ENCODE results near the gene GON4L. TPM values are rescaled to one million over a fixed set of nuclear protein-coding genes. Genes with fewer than 3 reads are reported as not detected.
A peak's percentile ranks its signal among the peaks of the same experiment; 100 is the strongest.

GON4L gene
- total RNA-seq, 4 donors from 2014 or later = 17.2 to 36.1 (median 19.9) TPM

DNA sequence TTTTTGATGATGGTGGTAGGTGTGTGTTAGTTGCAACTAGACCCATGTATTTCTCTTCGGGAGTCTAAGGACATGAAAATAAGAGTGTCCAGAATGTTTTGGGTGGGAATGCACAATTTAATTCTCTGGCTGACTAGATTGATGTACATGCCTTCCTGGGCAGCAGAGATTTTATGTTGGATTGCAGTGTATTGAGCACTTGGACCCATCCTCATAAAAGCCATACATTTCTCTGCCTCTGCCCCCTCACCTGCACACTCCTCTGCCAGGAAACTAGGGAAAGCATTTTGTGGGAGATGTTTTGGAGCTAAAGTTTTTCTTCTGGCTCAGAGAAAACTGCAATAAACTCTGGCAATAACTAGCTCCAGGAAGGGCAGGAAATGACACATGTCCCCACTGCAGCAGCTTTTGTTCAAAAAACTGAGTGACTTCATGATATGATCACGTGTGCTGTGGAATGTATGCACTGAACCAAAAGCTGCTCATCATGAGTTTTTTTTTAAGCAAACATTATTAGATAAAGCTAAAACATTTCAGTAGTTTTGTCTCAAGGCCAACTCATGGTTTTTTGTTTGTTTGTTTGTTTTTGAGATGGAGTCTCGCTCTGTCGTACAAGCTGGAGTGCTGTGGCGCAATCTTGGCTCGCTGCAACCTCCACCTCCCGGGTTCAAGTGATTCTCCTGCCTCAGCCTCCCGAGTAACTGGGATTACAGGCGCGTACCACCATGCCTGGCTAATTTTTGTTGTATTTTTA lies 36.6 kb upstream of the GON4L start:
- Histone ChIP-seq H3K27me3 (no peaks in the 10 kb centered on the region), H3K27ac (peak overlapping the region; percentile 68 to 78 (median 74)), H3K4me3 (peak overlapping the region in 1 of 4 donors; percentile 9), H3K9me3 (no peaks in the 10 kb centered on the region), H3K4me1 (peaks cover 6 to 9% of the 10 kb centered on the region in 2 donors), H3K36me3 (peaks cover 0 to 16% of the 10 kb centered on the region in 2 donors)
- DNase-seq (no peak), ATAC-seq (peak; percentile 73 to 86)
- intact Hi-C loops (cut with DNase I; ENCODE audit: low total_unique reads) = no loop called here
- TF ChIP-seq, protein P1, sequence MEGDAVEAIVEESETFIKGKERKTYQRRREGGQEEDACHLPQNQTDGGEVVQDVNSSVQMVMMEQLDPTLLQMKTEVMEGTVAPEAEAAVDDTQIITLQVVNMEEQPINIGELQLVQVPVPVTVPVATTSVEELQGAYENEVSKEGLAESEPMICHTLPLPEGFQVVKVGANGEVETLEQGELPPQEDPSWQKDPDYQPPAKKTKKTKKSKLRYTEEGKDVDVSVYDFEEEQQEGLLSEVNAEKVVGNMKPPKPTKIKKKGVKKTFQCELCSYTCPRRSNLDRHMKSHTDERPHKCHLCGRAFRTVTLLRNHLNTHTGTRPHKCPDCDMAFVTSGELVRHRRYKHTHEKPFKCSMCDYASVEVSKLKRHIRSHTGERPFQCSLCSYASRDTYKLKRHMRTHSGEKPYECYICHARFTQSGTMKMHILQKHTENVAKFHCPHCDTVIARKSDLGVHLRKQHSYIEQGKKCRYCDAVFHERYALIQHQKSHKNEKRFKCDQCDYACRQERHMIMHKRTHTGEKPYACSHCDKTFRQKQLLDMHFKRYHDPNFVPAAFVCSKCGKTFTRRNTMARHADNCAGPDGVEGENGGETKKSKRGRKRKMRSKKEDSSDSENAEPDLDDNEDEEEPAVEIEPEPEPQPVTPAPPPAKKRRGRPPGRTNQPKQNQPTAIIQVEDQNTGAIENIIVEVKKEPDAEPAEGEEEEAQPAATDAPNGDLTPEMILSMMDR (IDR thresholded peaks at IDR 0.05 in 4 of 5, conservative IDR thresholded peaks at IDR 0.05 in 1 of 5) = no peak
- TF ChIP-seq POLR2A (IDR thresholded peaks at IDR 0.05) = no peak
- in situ Hi-C loops (cut with MboI; ENCODE audit: low sequenced_read_pairs in 4 of 4) = no loop called here

DNA sequence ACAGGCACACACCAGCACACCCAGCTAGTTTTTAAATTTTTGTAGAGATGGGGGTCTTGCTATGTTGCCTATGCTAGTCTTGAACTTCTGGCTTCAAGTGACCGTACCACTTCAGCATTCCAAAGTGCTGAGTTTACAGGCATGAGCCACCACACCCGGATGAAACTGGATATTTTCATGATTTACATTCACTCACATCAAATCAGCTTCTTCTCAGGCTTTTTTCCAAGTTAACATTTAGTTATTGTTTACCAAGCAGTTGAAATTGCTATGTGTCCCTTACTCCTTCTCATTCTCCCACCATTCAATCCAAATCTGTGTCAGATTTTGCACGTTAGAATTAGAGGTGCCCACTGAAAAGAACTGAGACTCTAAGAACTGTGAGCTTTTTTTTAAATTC lies 35.8 kb upstream of the GON4L start:
- Histone ChIP-seq H3K4me3 (no peak overlapping the region), H3K9me3 (no peaks in the 10 kb centered on the region), H3K4me1 (peaks cover 6 to 9% of the 10 kb centered on the region in 2 donors), H3K36me3 (peaks cover 0 to 14% of the 10 kb centered on the region in 2 donors), H3K27ac (peak overlapping the region; percentile 68 to 78 (median 74)), H3K27me3 (no peaks in the 10 kb centered on the region)
- no peak for TF ChIP-seq POLR2A (IDR thresholded peaks at IDR 0.05)
- TF ChIP-seq, protein P1 (IDR thresholded peaks at IDR 0.05 in 4 of 5, conservative IDR thresholded peaks at IDR 0.05 in 1 of 5) = no peak
- in situ Hi-C loops (cut with MboI; ENCODE audit: low sequenced_read_pairs in 4 of 4) (no loop called here), intact Hi-C loops (cut with DNase I; ENCODE audit: low total_unique reads) (no loop called here)
- no peak for DNase-seq
- ATAC-seq = no peak

DNA sequence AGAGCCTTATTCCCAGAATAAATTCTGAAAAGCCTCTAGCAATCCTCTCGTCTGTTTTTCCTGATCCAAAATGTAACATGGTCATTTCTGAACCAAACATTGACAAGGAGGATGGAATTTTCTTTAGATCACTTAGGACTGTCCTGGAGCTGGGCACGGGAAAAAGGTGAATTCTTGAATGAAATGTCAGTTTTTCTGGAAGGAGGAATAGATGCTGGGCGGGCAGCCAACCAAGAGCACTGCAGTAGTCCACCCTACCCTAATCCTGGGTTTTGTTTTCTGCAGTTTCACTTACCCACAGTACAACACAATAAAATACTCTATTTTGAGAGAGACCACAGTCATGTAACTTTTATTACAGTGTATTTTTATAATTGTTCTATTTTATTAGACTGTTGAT lies 33.2 kb upstream of the GON4L start:
- ATAC-seq = no peak
- Histone ChIP-seq H3K9me3 (no peaks in the 10 kb centered on the region), H3K4me1 (peaks cover 6 to 9% of the 10 kb centered on the region in 2 donors), H3K36me3 (no peaks in the 10 kb centered on the region), H3K27me3 (no peaks in the 10 kb centered on the region), H3K27ac (peak overlapping the region in 3 of 4 donors; percentile 8 to 52 (median 37)), H3K4me3 (no peak overlapping the region)
- in situ Hi-C loops (cut with MboI; ENCODE audit: low sequenced_read_pairs in 4 of 4) (no loop called here), intact Hi-C loops (cut with DNase I; ENCODE audit: low total_unique reads) (no loop called here)
- DNase-seq = no peak
- no peak for TF ChIP-seq POLR2A (IDR thresholded peaks at IDR 0.05)
- TF ChIP-seq, protein P1 (IDR thresholded peaks at IDR 0.05 in 4 of 5, conservative IDR thresholded peaks at IDR 0.05 in 1 of 5) = no peak

DNA sequence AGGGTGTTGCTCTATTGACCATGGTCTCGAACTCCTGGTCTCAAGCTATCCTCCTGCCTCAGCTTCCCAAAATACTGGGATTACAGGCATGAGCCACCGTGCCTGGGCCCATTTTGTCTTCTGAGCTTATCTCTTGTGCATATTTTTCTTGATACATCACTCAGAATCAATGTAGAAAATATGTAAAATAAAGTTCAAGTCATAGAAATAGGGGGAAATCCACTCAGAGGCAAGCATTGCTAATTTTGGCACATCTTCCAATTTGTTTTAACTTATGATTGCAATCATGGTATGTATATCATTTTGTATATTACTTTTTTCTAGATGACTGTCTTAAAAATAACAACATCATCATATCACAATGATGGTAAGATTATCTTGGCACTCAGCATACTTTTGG lies 32.6 kb upstream of the GON4L start:
- Histone ChIP-seq H3K9me3 (no peaks in the 10 kb centered on the region), H3K4me3 (no peak overlapping the region), H3K36me3 (no peaks in the 10 kb centered on the region), H3K27me3 (no peaks in the 10 kb centered on the region), H3K4me1 (peaks cover 6 to 9% of the 10 kb centered on the region in 2 donors), H3K27ac (peak overlapping the region in 2 of 4 donors; percentile 8 to 27)
- intact Hi-C loops (cut with DNase I; ENCODE audit: low total_unique reads) (no loop called here), in situ Hi-C loops (cut with MboI; ENCODE audit: low sequenced_read_pairs in 4 of 4) (no loop called here)
- TF ChIP-seq, protein P1 (IDR thresholded peaks at IDR 0.05 in 4 of 5, conservative IDR thresholded peaks at IDR 0.05 in 1 of 5) = no peak
- no peak for TF ChIP-seq POLR2A (IDR thresholded peaks at IDR 0.05)
- no peak for DNase-seq
- no peak for ATAC-seq
